ENCODE results near the gene SLC2A6.

DNA sequence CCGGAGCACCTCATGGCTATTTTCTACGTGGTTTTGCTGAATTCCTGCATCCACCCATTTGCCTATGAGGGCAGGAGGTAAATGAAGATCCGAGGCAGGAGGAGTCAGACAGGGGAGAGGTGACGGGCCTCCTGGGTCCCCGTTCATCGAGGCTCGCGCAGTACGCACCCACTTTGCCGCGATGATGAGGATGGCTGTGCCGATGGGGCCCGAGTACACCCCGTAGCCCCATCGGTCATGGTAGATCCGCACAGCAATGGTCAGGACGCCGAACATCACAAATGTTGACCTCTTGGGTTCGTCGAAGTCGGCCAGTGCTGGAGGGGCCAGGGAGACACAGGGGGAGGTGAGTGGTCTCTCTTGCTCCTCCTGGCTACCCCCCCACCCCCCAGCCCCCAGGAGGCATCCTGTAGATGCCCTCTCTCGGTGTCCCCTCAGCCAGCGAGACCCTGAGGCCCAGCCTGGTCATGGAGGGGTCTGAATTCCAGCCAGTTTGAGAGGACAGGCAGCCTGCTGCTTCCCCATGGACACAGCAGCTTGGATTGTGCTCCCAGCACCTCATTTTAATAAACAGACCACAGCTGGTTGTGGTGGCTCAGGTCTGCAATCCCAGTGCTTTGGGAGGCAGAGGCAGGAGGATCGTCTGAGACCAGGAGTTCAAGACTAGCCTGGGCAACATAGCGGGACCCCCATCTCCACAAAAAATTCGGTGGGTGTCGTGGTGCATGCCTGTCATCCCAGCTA is 40.0 kb upstream of the SLC2A6 start:
- TF ChIP-seq POLR2A (IDR thresholded peaks at IDR 0.05; ENCODE audit: extremely low read depth, insufficient read length) = no peak
- TF ChIP-seq, protein P1, sequence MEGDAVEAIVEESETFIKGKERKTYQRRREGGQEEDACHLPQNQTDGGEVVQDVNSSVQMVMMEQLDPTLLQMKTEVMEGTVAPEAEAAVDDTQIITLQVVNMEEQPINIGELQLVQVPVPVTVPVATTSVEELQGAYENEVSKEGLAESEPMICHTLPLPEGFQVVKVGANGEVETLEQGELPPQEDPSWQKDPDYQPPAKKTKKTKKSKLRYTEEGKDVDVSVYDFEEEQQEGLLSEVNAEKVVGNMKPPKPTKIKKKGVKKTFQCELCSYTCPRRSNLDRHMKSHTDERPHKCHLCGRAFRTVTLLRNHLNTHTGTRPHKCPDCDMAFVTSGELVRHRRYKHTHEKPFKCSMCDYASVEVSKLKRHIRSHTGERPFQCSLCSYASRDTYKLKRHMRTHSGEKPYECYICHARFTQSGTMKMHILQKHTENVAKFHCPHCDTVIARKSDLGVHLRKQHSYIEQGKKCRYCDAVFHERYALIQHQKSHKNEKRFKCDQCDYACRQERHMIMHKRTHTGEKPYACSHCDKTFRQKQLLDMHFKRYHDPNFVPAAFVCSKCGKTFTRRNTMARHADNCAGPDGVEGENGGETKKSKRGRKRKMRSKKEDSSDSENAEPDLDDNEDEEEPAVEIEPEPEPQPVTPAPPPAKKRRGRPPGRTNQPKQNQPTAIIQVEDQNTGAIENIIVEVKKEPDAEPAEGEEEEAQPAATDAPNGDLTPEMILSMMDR (IDR thresholded peaks at IDR 0.05; ENCODE audit: low read depth, low read length) = no peak
- TF ChIP-seq, protein P2, sequence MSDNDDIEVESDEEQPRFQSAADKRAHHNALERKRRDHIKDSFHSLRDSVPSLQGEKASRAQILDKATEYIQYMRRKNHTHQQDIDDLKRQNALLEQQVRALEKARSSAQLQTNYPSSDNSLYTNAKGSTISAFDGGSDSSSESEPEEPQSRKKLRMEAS (IDR thresholded peaks at IDR 0.05; ENCODE audit: low read depth, low read length) = no peak
